ENCODE results near the gene SNX11.

Gene SNX11

GRCh38 chr17:48137656-48138055 lies 30.1 kb downstream of the SNX11 start:
- no peak for DNase-seq

- no peak for DNase-seq
Measured at GRCh38 chr17:48139944-48140343, 32.4 kb downstream of the SNX11 start.

- no peak for DNase-seq
Measured at GRCh38 chr17:48143629-48144028, 36.1 kb downstream of the SNX11 start.

GRCh38 chr17:48144231-48144630 lies 36.7 kb downstream of the SNX11 start:
- DNase-seq = no peak

- no peak for DNase-seq
Measured at GRCh38 chr17:48144976-48145798, 37.6 kb downstream of the SNX11 start.

GRCh38 chr17:48148029-48148770 lies 40.6 kb downstream of the SNX11 start:
- DNase-seq = no peak

- no peak for DNase-seq
Measured at GRCh38 chr17:48148854-48149786, 41.6 kb downstream of the SNX11 start.

GRCh38 chr17:48149787-48150463 lies 42.4 kb downstream of the SNX11 start:
- no peak for DNase-seq

- no peak for DNase-seq
Measured at GRCh38 chr17:48150597-48151001, 43.0 kb downstream of the SNX11 start.

- no peak for DNase-seq
Measured at GRCh38 chr17:48151220-48151619, 43.7 kb downstream of the SNX11 start.

GRCh38 chr17:48152289-48152688 lies 44.7 kb downstream of the SNX11 start:
- no peak for DNase-seq

GRCh38 chr17:48153691-48154358 lies 46.3 kb downstream of the SNX11 start:
- DNase-seq = peak; percentile 38

- peak; percentile 73 for DNase-seq
Measured at GRCh38 chr17:48155889-48156611, 48.5 kb downstream of the SNX11 start.

- DNase-seq = no peak
Measured at GRCh38 chr17:48159232-48159631, 51.7 kb downstream of the SNX11 start.

- DNase-seq = peak; percentile 73
Measured at GRCh38 chr17:48160177-48161081, 52.9 kb downstream of the SNX11 start.

GRCh38 chr17:48161127-48161905 lies 53.8 kb downstream of the SNX11 start:
- no peak for DNase-seq

GRCh38 chr17:48162306-48162934 lies 54.9 kb downstream of the SNX11 start:
- DNase-seq = peak; percentile 48

GRCh38 chr17:48162946-48163506 lies 55.5 kb downstream of the SNX11 start:
- DNase-seq = peak; percentile 61
